ENCODE data around the gene LBHD1.
"Not testable (repeated sequence)": the region's sequence is repeated elsewhere in the genome, so short reads cannot be mapped to it uniquely, and the experiment has no call there.

The LBHD1 gene

GRCh38 chr11:62665075-62665598, 6.9 kb downstream of the LBHD1 start, which contains the start of the genes C11orf98 and CSKMT:
C11orf98 (minus strand) TSS chr11:62665210; CDS start chr11:62665169, 41 bp downstream.
CSKMT (plus strand) TSS chr11:62665312; CDS start chr11:62665880, 568 bp downstream.
- DNase-seq (ENCODE audit: low spot score), result peak; percentile 94

- DNase-seq (ENCODE audit: low spot score), result no peak
Measured at GRCh38 chr11:62664405-62665074, 7.5 kb downstream of the LBHD1 start.

- DNase-seq (ENCODE audit: low spot score), result no peak
Measured at GRCh38 chr11:62656796-62657429, 15.2 kb downstream of the LBHD1 start.

DNA sequence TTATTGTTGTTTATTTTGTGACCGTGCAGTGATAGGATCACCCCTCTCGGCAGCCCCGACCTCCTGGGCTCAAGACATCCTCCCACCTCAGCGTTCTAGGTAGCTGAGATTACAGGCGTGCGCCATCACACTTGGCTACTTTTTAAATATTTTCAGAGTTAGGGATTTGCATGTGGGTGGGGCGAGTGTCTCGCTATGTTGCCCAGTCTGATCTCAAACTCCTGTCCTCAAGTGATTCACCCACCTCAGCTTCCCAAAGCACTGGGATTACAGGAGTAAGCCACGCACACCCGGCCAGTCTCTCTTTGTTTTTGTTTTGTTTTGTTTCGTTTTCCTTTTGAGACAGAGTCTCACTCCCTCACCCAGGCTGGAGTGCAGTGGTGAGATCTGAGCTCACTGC, 17.8 kb downstream of the LBHD1 start:
- no peak for DNase-seq (ENCODE audit: low spot score)

- no peak for DNase-seq (ENCODE audit: low spot score)
Measured at GRCh38 chr11:62652161-62653006, 19.7 kb downstream of the LBHD1 start.

GRCh38 chr11:62650283-62650682, 21.8 kb downstream of the LBHD1 start:
- DNase-seq (ENCODE audit: low spot score), result not testable (repeated sequence)

DNA sequence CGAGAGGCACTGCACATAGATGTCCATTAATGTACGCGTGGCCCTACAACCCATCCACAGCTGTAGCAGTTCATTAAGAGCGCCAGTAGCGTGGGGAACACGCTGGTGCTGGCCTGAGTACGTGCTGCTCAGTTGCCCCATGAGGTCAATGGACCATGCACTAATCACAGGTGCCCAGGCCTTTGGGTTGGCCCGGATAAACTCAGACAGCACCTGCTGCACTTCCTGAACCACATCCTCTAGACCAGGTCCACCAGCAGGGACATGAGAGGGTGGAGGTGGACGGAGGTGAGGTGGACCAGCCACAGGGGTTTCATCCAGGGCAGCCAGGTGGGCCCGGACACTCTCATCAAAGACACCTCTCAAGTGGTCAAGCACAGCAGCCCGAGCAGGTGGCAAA, 22.6 kb downstream of the LBHD1 start:
- DNase-seq (ENCODE audit: low spot score), result no peak

GRCh38 chr11:62648967-62649364, 23.1 kb downstream of the LBHD1 start:
- no peak for DNase-seq (ENCODE audit: low spot score)

GRCh38 chr11:62648185-62648966, 23.7 kb downstream of the LBHD1 start:
- no peak for DNase-seq (ENCODE audit: low spot score)

DNA sequence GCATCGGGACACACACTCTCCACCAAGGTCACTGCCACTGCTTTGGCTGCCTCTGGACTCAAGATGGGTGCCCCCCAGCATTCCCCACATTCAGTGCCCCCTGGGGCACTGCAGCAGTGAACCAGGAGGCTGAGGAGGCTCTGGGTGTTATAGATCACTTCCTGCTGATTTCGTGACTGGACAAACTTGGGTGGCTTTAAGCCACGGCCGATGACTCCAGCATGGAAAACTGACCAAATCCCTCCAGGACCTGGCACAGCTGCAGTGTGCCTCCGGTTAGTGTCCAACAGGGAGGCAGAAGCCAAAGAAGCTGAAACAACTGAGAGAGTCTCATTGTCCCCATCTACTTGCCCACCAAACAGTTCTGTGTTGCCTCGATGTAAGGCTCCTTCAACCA, 24.5 kb downstream of the LBHD1 start:
- DNase-seq (ENCODE audit: low spot score), result no peak

GRCh38 chr11:62646825-62647608, 25.1 kb downstream of the LBHD1 start:
- DNase-seq (ENCODE audit: low spot score), result no peak

GRCh38 chr11:62645946-62646824, 25.9 kb downstream of the LBHD1 start, which contains the start of gene GANAB:
GANAB (minus strand) TSS chr11:62646613; CDS start chr11:62646599, 14 bp downstream.
- peak; percentile 99 for DNase-seq (ENCODE audit: low spot score)

GRCh38 chr11:62645671-62645945, 26.5 kb downstream of the LBHD1 start:
- no peak for DNase-seq (ENCODE audit: low spot score)

DNA sequence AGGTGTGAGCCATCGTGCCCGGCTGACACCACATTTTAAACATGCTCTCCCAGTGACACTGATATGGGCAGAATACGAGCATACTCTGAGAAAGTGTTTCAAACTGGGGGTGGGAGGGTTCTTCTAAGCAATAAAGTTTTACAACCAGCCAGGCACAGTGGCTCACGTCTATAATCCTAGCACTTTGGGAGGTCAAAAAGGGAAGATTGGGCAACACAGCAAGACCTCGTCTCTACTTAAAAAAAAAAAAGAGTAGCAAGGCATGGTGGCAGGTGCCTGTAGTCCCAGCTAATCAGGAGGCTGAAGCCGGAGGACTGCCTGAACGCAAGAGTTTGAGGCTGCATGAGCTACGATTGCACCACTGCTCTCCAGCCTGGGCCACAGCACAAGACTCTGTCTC, 27.8 kb downstream of the LBHD1 start:
- DNase-seq (ENCODE audit: low spot score), result no peak

DNA sequence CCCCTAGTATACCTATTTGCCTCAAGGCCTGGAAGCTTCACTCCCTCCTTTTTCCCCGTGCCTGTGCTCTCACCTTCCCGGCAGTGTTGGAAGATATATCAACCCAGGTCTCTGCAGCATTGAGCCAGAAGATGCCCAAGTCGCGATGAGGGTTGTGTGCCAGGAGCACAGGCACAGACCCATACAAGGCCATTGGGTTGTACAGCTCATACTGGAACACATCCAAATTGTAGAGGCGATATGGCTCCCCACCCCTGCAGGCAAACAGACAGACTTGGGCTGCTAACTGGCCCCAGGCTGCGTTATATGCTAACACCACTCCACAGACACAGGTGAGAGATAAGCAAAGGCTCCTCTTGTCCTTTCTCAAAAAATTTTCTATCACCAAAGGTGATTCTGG, 39.6 kb downstream of the LBHD1 start:
- DNase-seq (ENCODE audit: low spot score), result no peak

- no peak for DNase-seq (ENCODE audit: low spot score)
Measured at GRCh38 chr11:62627713-62628112, 44.4 kb downstream of the LBHD1 start.

DNA sequence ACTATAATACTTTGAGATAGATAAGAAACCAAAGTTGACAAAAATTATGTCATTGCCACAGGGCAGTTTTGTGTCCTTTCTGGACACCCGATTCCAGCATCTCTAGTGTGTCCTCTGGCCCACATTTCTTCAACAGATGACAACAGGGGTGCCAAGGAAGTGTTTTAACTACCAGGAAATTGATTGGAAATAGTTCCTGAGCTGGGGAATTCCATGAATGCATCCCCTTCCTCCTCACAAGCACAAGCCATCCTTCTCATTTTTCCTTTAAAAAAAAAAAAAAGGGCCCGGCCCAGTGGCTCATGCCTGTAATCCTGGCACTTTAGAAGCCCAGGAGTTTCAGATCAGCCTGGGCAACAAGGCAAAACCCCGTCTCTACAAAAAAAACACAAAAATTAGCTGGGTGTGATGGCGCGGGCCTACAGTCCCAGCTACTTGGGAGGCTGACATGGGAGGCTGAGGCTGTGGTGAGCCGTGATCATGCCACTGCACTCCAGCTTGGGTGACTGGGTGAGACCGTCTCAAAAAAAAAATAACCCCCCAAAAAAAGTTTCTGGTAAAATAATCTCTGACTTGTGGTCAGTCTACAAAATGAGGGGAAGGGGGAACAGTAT, 49.5 kb downstream of the LBHD1 start:
- DNase-seq (ENCODE audit: low spot score), result no peak

- DNase-seq (ENCODE audit: low spot score), result peak; percentile 99
Measured at GRCh38 chr11:62621567-62622470, 50.2 kb downstream of the LBHD1 start, which contains the start of gene B3GAT3. B3GAT3 (minus strand) TSS chr11:62621986; CDS start chr11:62621947, 39 bp downstream.
